Measurements from ENCODE around the gene NRCAM. TPM values are rescaled to one million over a fixed set of nuclear protein-coding genes. Genes with fewer than 3 reads are reported as not detected.

Gene NRCAM
- total RNA-seq, 1 experiment from 2014 or later: not detected

GRCh38 chr7:108244110-108244509, 212.1 kb downstream of the NRCAM start:
- DNase-seq: no peak
- H3K36me3 ChIP-seq (ENCODE audit: insufficient read depth, low read length): no peaks in the 10 kb centered on the region
- no peaks in the 10 kb centered on the region for H3K79me2 ChIP-seq (ENCODE audit: low read length)
- no peaks in the 10 kb centered on the region for H3K4me1 ChIP-seq (ENCODE audit: low read length)
- H3K9me2 ChIP-seq (replicated peaks; ENCODE audit: insufficient read depth, low read length): no peaks in the 10 kb centered on the region
- no peak overlapping the region for H3K27ac ChIP-seq (ENCODE audit: low read length)
- H3K27me3 ChIP-seq (ENCODE audit: low read length): no peaks in the 10 kb centered on the region
- no peak overlapping the region for H2AFZ ChIP-seq (ENCODE audit: low read length)
- no peaks in the 10 kb centered on the region for H4K20me1 ChIP-seq (ENCODE audit: insufficient read depth, low read depth, low read length)
- H3K4me3 ChIP-seq (ENCODE audit: low read length): no peak overlapping the region
- no peak overlapping the region for H3K9ac ChIP-seq (ENCODE audit: low read length)
- no peak overlapping the region for H3K4me2 ChIP-seq (ENCODE audit: low read depth, low read length, poor library complexity, severe bottlenecking)
- no peaks in the 10 kb centered on the region for H3K9me3 ChIP-seq (ENCODE audit: low read length)

GRCh38 chr7:108239501-108240225, 216.6 kb downstream of the NRCAM start:
- DNase-seq: no peak
- no peak overlapping the region for H2AFZ ChIP-seq (ENCODE audit: low read length)
- no peaks in the 10 kb centered on the region for H3K36me3 ChIP-seq (ENCODE audit: insufficient read depth, low read length)
- H3K79me2 ChIP-seq (ENCODE audit: low read length): no peaks in the 10 kb centered on the region
- H3K9me2 ChIP-seq (replicated peaks; ENCODE audit: insufficient read depth, low read length): no peaks in the 10 kb centered on the region
- no peaks in the 10 kb centered on the region for H3K4me1 ChIP-seq (ENCODE audit: low read length)
- H4K20me1 ChIP-seq (ENCODE audit: insufficient read depth, low read depth, low read length): no peaks in the 10 kb centered on the region
- no peaks in the 10 kb centered on the region for H3K9me3 ChIP-seq (ENCODE audit: low read length)
- no peak overlapping the region for H3K4me3 ChIP-seq (ENCODE audit: low read length)
- H3K27me3 ChIP-seq (ENCODE audit: low read length): no peaks in the 10 kb centered on the region
- no peak overlapping the region for H3K4me2 ChIP-seq (ENCODE audit: low read depth, low read length, poor library complexity, severe bottlenecking)
- H3K27ac ChIP-seq (ENCODE audit: low read length): no peak overlapping the region
- no peak overlapping the region for H3K9ac ChIP-seq (ENCODE audit: low read length)

- Histone ChIP-seq H3K27ac (ENCODE audit: low read length) (no peak overlapping the region), H3K36me3 (ENCODE audit: insufficient read depth, low read length) (no peaks in the 10 kb centered on the region), H3K9me3 (ENCODE audit: low read length) (no peaks in the 10 kb centered on the region), H4K20me1 (ENCODE audit: insufficient read depth, low read depth, low read length) (no peaks in the 10 kb centered on the region), H3K27me3 (ENCODE audit: low read length) (no peaks in the 10 kb centered on the region), H2AFZ (ENCODE audit: low read length) (no peak overlapping the region), H3K4me3 (ENCODE audit: low read length) (no peak overlapping the region), H3K9me2 (replicated peaks; ENCODE audit: insufficient read depth, low read length) (no peaks in the 10 kb centered on the region), H3K79me2 (ENCODE audit: low read length) (no peaks in the 10 kb centered on the region), H3K9ac (ENCODE audit: low read length) (no peak overlapping the region), H3K4me1 (ENCODE audit: low read length) (no peaks in the 10 kb centered on the region), H3K4me2 (ENCODE audit: low read depth, low read length, poor library complexity, severe bottlenecking) (no peak overlapping the region)
- no peak for DNase-seq
These were observed 219.4 kb downstream of the NRCAM start for GRCh38 chr7:108236681-108237415.

GRCh38 chr7:108235451-108236061, 220.7 kb downstream of the NRCAM start:
- no peak overlapping the region for H3K9ac ChIP-seq (ENCODE audit: low read length)
- no peaks in the 10 kb centered on the region for H3K36me3 ChIP-seq (ENCODE audit: insufficient read depth, low read length)
- H3K9me3 ChIP-seq (ENCODE audit: low read length): no peaks in the 10 kb centered on the region
- no peaks in the 10 kb centered on the region for H3K79me2 ChIP-seq (ENCODE audit: low read length)
- H3K27me3 ChIP-seq (ENCODE audit: low read length): no peaks in the 10 kb centered on the region
- no peaks in the 10 kb centered on the region for H4K20me1 ChIP-seq (ENCODE audit: insufficient read depth, low read depth, low read length)
- H3K27ac ChIP-seq (ENCODE audit: low read length): no peak overlapping the region
- H3K4me1 ChIP-seq (ENCODE audit: low read length): no peaks in the 10 kb centered on the region
- no peak overlapping the region for H2AFZ ChIP-seq (ENCODE audit: low read length)
- DNase-seq: no peak
- no peak overlapping the region for H3K4me2 ChIP-seq (ENCODE audit: low read depth, low read length, poor library complexity, severe bottlenecking)
- H3K4me3 ChIP-seq (ENCODE audit: low read length): no peak overlapping the region
- H3K9me2 ChIP-seq (replicated peaks; ENCODE audit: insufficient read depth, low read length): no peaks in the 10 kb centered on the region

- Histone ChIP-seq H3K27ac (ENCODE audit: low read length) (no peak overlapping the region), H3K9me3 (ENCODE audit: low read length) (no peaks in the 10 kb centered on the region), H3K79me2 (ENCODE audit: low read length) (no peaks in the 10 kb centered on the region), H3K4me3 (ENCODE audit: low read length) (no peak overlapping the region), H3K36me3 (ENCODE audit: insufficient read depth, low read length) (no peaks in the 10 kb centered on the region), H3K4me1 (ENCODE audit: low read length) (no peaks in the 10 kb centered on the region), H3K9ac (ENCODE audit: low read length) (no peak overlapping the region), H3K9me2 (replicated peaks; ENCODE audit: insufficient read depth, low read length) (no peaks in the 10 kb centered on the region), H3K4me2 (ENCODE audit: low read depth, low read length, poor library complexity, severe bottlenecking) (no peak overlapping the region), H3K27me3 (ENCODE audit: low read length) (no peaks in the 10 kb centered on the region), H4K20me1 (ENCODE audit: insufficient read depth, low read depth, low read length) (no peaks in the 10 kb centered on the region), H2AFZ (ENCODE audit: low read length) (no peak overlapping the region)
- no peak for DNase-seq
These were observed 221.2 kb downstream of the NRCAM start for GRCh38 chr7:108234971-108235450.

GRCh38 chr7:108234281-108234680, 222.0 kb downstream of the NRCAM start:
- H3K36me3 ChIP-seq (ENCODE audit: insufficient read depth, low read length): no peaks in the 10 kb centered on the region
- H3K4me1 ChIP-seq (ENCODE audit: low read length): no peaks in the 10 kb centered on the region
- no peak overlapping the region for H3K27ac ChIP-seq (ENCODE audit: low read length)
- no peak overlapping the region for H3K4me3 ChIP-seq (ENCODE audit: low read length)
- no peaks in the 10 kb centered on the region for H3K27me3 ChIP-seq (ENCODE audit: low read length)
- H3K9me2 ChIP-seq (replicated peaks; ENCODE audit: insufficient read depth, low read length): no peaks in the 10 kb centered on the region
- no peak for DNase-seq
- no peak overlapping the region for H3K9ac ChIP-seq (ENCODE audit: low read length)
- no peak overlapping the region for H2AFZ ChIP-seq (ENCODE audit: low read length)
- no peaks in the 10 kb centered on the region for H3K79me2 ChIP-seq (ENCODE audit: low read length)
- H4K20me1 ChIP-seq (ENCODE audit: insufficient read depth, low read depth, low read length): no peaks in the 10 kb centered on the region
- no peaks in the 10 kb centered on the region for H3K9me3 ChIP-seq (ENCODE audit: low read length)
- H3K4me2 ChIP-seq (ENCODE audit: low read depth, low read length, poor library complexity, severe bottlenecking): no peak overlapping the region

- DNase-seq: no peak
- no peak overlapping the region for H3K27ac ChIP-seq (ENCODE audit: low read length)
- no peaks in the 10 kb centered on the region for H3K79me2 ChIP-seq (ENCODE audit: low read length)
- no peak overlapping the region for H3K4me2 ChIP-seq (ENCODE audit: low read depth, low read length, poor library complexity, severe bottlenecking)
- no peaks in the 10 kb centered on the region for H3K9me3 ChIP-seq (ENCODE audit: low read length)
- no peaks in the 10 kb centered on the region for H4K20me1 ChIP-seq (ENCODE audit: insufficient read depth, low read depth, low read length)
- H2AFZ ChIP-seq (ENCODE audit: low read length): no peak overlapping the region
- no peak overlapping the region for H3K4me3 ChIP-seq (ENCODE audit: low read length)
- H3K4me1 ChIP-seq (ENCODE audit: low read length): no peaks in the 10 kb centered on the region
- no peak overlapping the region for H3K9ac ChIP-seq (ENCODE audit: low read length)
- H3K9me2 ChIP-seq (replicated peaks; ENCODE audit: insufficient read depth, low read length): no peaks in the 10 kb centered on the region
- H3K36me3 ChIP-seq (ENCODE audit: insufficient read depth, low read length): no peaks in the 10 kb centered on the region
- H3K27me3 ChIP-seq (ENCODE audit: low read length): no peaks in the 10 kb centered on the region
These were observed 224.2 kb downstream of the NRCAM start for GRCh38 chr7:108232076-108232475.

- Histone ChIP-seq H3K9me3 (ENCODE audit: low read length) (no peaks in the 10 kb centered on the region), H3K4me3 (ENCODE audit: low read length) (no peak overlapping the region), H3K27me3 (ENCODE audit: low read length) (no peaks in the 10 kb centered on the region), H3K4me2 (ENCODE audit: low read depth, low read length, poor library complexity, severe bottlenecking) (no peak overlapping the region), H4K20me1 (ENCODE audit: insufficient read depth, low read depth, low read length) (no peaks in the 10 kb centered on the region), H3K36me3 (ENCODE audit: insufficient read depth, low read length) (no peaks in the 10 kb centered on the region), H3K4me1 (ENCODE audit: low read length) (no peaks in the 10 kb centered on the region), H3K9ac (ENCODE audit: low read length) (no peak overlapping the region), H3K79me2 (ENCODE audit: low read length) (no peaks in the 10 kb centered on the region), H3K9me2 (replicated peaks; ENCODE audit: insufficient read depth, low read length) (no peaks in the 10 kb centered on the region), H3K27ac (ENCODE audit: low read length) (no peak overlapping the region), H2AFZ (ENCODE audit: low read length) (no peak overlapping the region)
- DNase-seq: no peak
These were observed 225.0 kb downstream of the NRCAM start for GRCh38 chr7:108231221-108231620.
